HEK293 (cell line): ENCODE data around the gene FAM151B.

Source experiments
- BCL6B ChIP-seq: fragments of 450-650 bp; formaldehyde crosslinking; IDR thresholded peaks from 2 replicates; pipeline ENCODE4 v1.5.1; 2017; ENCODE audit warnings: missing biosample characterization, missing genetic modification characterization
- TCF7L2 ChIP-seq: IDR thresholded peaks from 2 replicates; pipeline ENCODE4 v1.6.1; 2011; ENCODE audit warnings: low read depth, mild to moderate bottlenecking, inconsistent platforms, low read length, moderate library complexity, borderline replicate concordance
- TRIM28 ChIP-seq: IDR thresholded peaks from 2 replicates; pipeline ENCODE4 v1.6.1; 2011; ENCODE audit warnings: low read length, control low read depth, borderline replicate concordance
- ZNF132 ChIP-seq: fragments of 450-650 bp; formaldehyde crosslinking; IDR thresholded peaks from 2 replicates; pipeline ENCODE4 v1.5.1; 2017; ENCODE audit warnings: missing biosample characterization, missing genetic modification characterization, borderline replicate concordance
- ZNF23 ChIP-seq: fragments of 450-650 bp; formaldehyde crosslinking; IDR thresholded peaks from 2 replicates; pipeline ENCODE4 v1.5.1; 2016; ENCODE audit warnings: missing biosample characterization, missing genetic modification characterization, borderline replicate concordance
- ZNF645 ChIP-seq: fragments of 450-650 bp; formaldehyde crosslinking; IDR thresholded peaks from 2 replicates; pipeline ENCODE4; 2016; ENCODE audit warnings: missing biosample characterization, missing genetic modification characterization
- TF ChIP-seq, protein P1 (sequence below): fragments of 450-650 bp; formaldehyde crosslinking; IDR thresholded peaks from 2 replicates; pipeline ENCODE4 v1.5.1; 2016; ENCODE audit warnings: missing biosample characterization, missing genetic modification characterization

GRCh38 chr5:80479713-80480112 lies 8.2 kb upstream of the FAM151B start:
- no peak for TF ChIP-seq TCF7L2
- no peak for TF ChIP-seq ZNF132 (tag by site-specific recombination)
- no peak for TF ChIP-seq ZNF645 (tag by site-specific recombination)
- TF ChIP-seq, protein P1, sequence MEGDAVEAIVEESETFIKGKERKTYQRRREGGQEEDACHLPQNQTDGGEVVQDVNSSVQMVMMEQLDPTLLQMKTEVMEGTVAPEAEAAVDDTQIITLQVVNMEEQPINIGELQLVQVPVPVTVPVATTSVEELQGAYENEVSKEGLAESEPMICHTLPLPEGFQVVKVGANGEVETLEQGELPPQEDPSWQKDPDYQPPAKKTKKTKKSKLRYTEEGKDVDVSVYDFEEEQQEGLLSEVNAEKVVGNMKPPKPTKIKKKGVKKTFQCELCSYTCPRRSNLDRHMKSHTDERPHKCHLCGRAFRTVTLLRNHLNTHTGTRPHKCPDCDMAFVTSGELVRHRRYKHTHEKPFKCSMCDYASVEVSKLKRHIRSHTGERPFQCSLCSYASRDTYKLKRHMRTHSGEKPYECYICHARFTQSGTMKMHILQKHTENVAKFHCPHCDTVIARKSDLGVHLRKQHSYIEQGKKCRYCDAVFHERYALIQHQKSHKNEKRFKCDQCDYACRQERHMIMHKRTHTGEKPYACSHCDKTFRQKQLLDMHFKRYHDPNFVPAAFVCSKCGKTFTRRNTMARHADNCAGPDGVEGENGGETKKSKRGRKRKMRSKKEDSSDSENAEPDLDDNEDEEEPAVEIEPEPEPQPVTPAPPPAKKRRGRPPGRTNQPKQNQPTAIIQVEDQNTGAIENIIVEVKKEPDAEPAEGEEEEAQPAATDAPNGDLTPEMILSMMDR (tag by site-specific recombination) = no peak
- TF ChIP-seq BCL6B (tag by site-specific recombination) = no peak
- no peak for TF ChIP-seq ZNF23 (tag by site-specific recombination)
- TF ChIP-seq TRIM28 = no peak
